K562 (cell line): ENCODE measurements around the gene KLK7. TPM values are rescaled to one million over a fixed set of nuclear protein-coding genes. Genes with fewer than 3 reads are reported as not detected.

ENCODE experiments used
- ATAC-seq: fragments of 200-7000 bp; cut with Tn5 transposase; 3 replicates; pipeline ENCODE4 v1.9.1; 2020; ENCODE audit warnings: moderate library complexity
- BruUV-seq: library from RNA; stranded (reverse); fragments of 400-500 nt; replicated peaks from 2 replicates; lab custom pipeline; 2021; lab: Mats Ljungman, UMichigan
- CTCF ChIA-PET: fragments of 300-600 bp; formaldehyde crosslinking; extraction: SDS; loops from one replicate; lab custom pipeline; 2021; ENCODE audit warnings: low intra/inter-chr PET ratio; lab: Yijun Ruan, JAX
- POLR2A ChIA-PET: fragments of 300-600, 350-650 bp; sonication (Branson Sonifier 250); formaldehyde crosslinking; extraction: SDS; loops from one replicate; lab custom pipeline; 2021; ENCODE audit warnings: antibody characterized with exemption, inconsistent platforms; lab: Yijun Ruan, JAX
- DNase-seq, 4 experiments: peaks; one replicate each; pipeline versions ENCODE4 v3.0.0 to v3.0.0-alpha.2; 2011 to 2018; ENCODE audit warnings: low spot score in 3 of 4, mixed read lengths in 3 of 4; ENCODE audit errors: extremely low read depth in 1 of 4
- FAIRE-seq: peaks from 2 replicates; lab custom pipeline; 2011; peaks lifted over from hg19 to GRCh38; lab: Jason Lieb, UNC
- H2AFZ ChIP-seq: 2 replicates; pipeline ENCODE4 v1.6.0; 2011; ENCODE audit warnings: low read depth, low read length, control low read depth, inconsistent platforms
- H3K27ac ChIP-seq: fragments of 200-600 bp; 3 replicates; pipeline ENCODE4 v1.8.0; 2011; ENCODE audit warnings: low read depth, mild to moderate bottlenecking, control low read depth, inconsistent platforms, low read length, moderate library complexity, mixed read lengths; ENCODE audit errors: extremely low read depth
- H3K27me3 ChIP-seq, 2 experiments: fragments of 300-600 bp in 1 of 2; 2 replicates in 1 of 2; 3 replicates in 1 of 2; pipeline versions ENCODE4 v1.6.0 to v1.8.0; 2011; ENCODE audit warnings: inconsistent platforms in 2 of 2, low read length in 2 of 2, mild to moderate bottlenecking in 1 of 2, mixed read lengths in 1 of 2, moderate library complexity in 1 of 2; ENCODE audit not compliant: control insufficient read depth in 2 of 2, insufficient read depth in 2 of 2
- H3K36me3 ChIP-seq: fragments of 300-600 bp; 3 replicates; pipeline ENCODE4 v1.8.0; 2011; ENCODE audit warnings: mild to moderate bottlenecking, low read length, inconsistent platforms; ENCODE audit not compliant: control insufficient read depth, insufficient read depth
- H3K4me1 ChIP-seq, 2 experiments: fragments of 200-600 bp in 1 of 2; replicated peaks in 1 of 2; 2 replicates in 1 of 2; 3 replicates in 1 of 2; pipeline versions ENCODE4 v1.5.1 to v1.8.0; 2011; ENCODE audit warnings: inconsistent platforms in 2 of 2, low read length in 2 of 2, mild to moderate bottlenecking in 1 of 2, mixed read lengths in 1 of 2, moderate library complexity in 1 of 2; ENCODE audit not compliant: control insufficient read depth in 2 of 2, insufficient read depth in 2 of 2
- H3K4me2 ChIP-seq: 2 replicates; pipeline ENCODE4 v1.6.1; 2011; ENCODE audit warnings: low read length, control low read depth, inconsistent platforms, mixed read lengths; ENCODE audit not compliant: insufficient read depth
- H3K4me3 ChIP-seq: fragments of 200-600 bp; sonication (generic), shearing (Covaris generic); 2 replicates; pipeline ENCODE4 v1.5.1; 2016; ENCODE audit warnings: control low read depth, inconsistent platforms
- H3K79me2 ChIP-seq: fragments of 200-600 bp; 3 replicates; pipeline ENCODE4 v1.8.0; 2011; ENCODE audit warnings: low read length, inconsistent platforms; ENCODE audit not compliant: control insufficient read depth, insufficient read depth
- H3K9ac ChIP-seq, 2 experiments: 2 replicates each; pipeline versions ENCODE4 v1.6.0 to v1.6.1; 2011; ENCODE audit warnings: low read depth in 2 of 2, low read length in 2 of 2, control low read depth in 1 of 2, inconsistent platforms in 1 of 2, mild to moderate bottlenecking in 1 of 2, mixed read lengths in 1 of 2; ENCODE audit not compliant: insufficient read depth in 1 of 2
- H3K9me1 ChIP-seq: one replicate; pipeline ENCODE4 v1.6.0; 2011; ENCODE audit warnings: inconsistent platforms, mild to moderate bottlenecking, low read length, moderate library complexity; ENCODE audit not compliant: control insufficient read depth, insufficient read depth
- H3K9me3 ChIP-seq: replicated peaks from 2 replicates; pipeline ENCODE4 v1.5.1; 2011; ENCODE audit warnings: low read depth, low read length, inconsistent platforms; ENCODE audit not compliant: control insufficient read depth, insufficient read depth
- H4K20me1 ChIP-seq: replicated peaks from 2 replicates; pipeline ENCODE4 v1.6.1; 2011; ENCODE audit warnings: low read length, inconsistent platforms, mixed read lengths; ENCODE audit not compliant: control insufficient read depth, insufficient read depth
- KDM4B ChIP-seq, 2 experiments: fragments of 450-650 bp in 1 of 2; sonication (generic) in 1 of 2; IDR thresholded peaks; 2 replicates each; pipeline ENCODE4 v1.6.1; 2016 to 2017; ENCODE audit warnings: borderline replicate concordance in 2 of 2, antibody characterized with exemption in 1 of 2, low read depth in 1 of 2, mild to moderate bottlenecking in 1 of 2
- LCOR ChIP-seq: sonication (generic); formaldehyde crosslinking; IDR thresholded peaks from 2 replicates; pipeline ENCODE4 v1.8.0; 2022; ENCODE audit warnings: mild to moderate bottlenecking, missing genetic modification reagents
- MITF ChIP-seq: IDR thresholded peaks from 2 replicates; pipeline ENCODE4 v1.6.1; 2014; ENCODE audit warnings: antibody characterized with exemption
- POLR3G ChIP-seq: IDR thresholded peaks from 2 replicates; pipeline ENCODE4 v1.6.1; 2011; ENCODE audit not compliant: insufficient read length, insufficient replicate concordance; ENCODE audit errors: extremely low read depth
- RFX5 ChIP-seq: IDR thresholded peaks from 2 replicates; pipeline ENCODE4 v1.6.1; 2011; ENCODE audit warnings: low read depth, mild to moderate bottlenecking, improper control_type of control experiment, low read length
- SAFB ChIP-seq: fragments of 200-400 bp; formaldehyde crosslinking; IDR thresholded peaks from 2 replicates; pipeline ENCODE4 v1.6.1; 2017; ENCODE audit warnings: low read depth, low read length, borderline replicate concordance
- SREBF1 ChIP-seq: fragments of 150-350 bp; IDR thresholded peaks from 2 replicates; pipeline ENCODE4 v1.6.1; 2014; ENCODE audit warnings: antibody characterized with exemption, low read depth, low read length, borderline replicate concordance
- TOE1 ChIP-seq, 2 experiments: fragments of 450-650 bp in 1 of 2; sonication (generic) in 1 of 2; formaldehyde crosslinking in 1 of 2; IDR thresholded peaks; 2 replicates each; pipeline versions ENCODE4 v1.7.1 to v1.8.0; 2016 to 2022; ENCODE audit warnings: borderline replicate concordance in 2 of 2, mild to moderate bottlenecking in 2 of 2, antibody characterized with exemption in 1 of 2, inconsistent platforms in 1 of 2, low read depth in 1 of 2, missing genetic modification reagents in 1 of 2, moderate library complexity in 1 of 2
- ZKSCAN8 ChIP-seq: fragments of 200-800 bp; sonication (Bioruptor generic); IDR thresholded peaks from 2 replicates; pipeline ENCODE4 v1.6.1; 2016; ENCODE audit warnings: missing genetic modification characterization, missing compliant biosample characterization
- ZNF561 ChIP-seq: fragments of 450-650 bp; formaldehyde crosslinking; conservative IDR thresholded peaks from 2 replicates; pipeline ENCODE4 v1.4.0; 2020; ENCODE audit warnings: mild to moderate bottlenecking, moderate library complexity
- ZNF764 ChIP-seq: fragments of 250-450 bp; sonication (Bioruptor Pico); IDR thresholded peaks from 2 replicates; pipeline ENCODE4 v1.4.0; 2020; ENCODE audit warnings: low read depth, mild to moderate bottlenecking, moderate library complexity
- ZSCAN29 ChIP-seq: fragments of 450-650 bp; IDR thresholded peaks from 2 replicates; pipeline ENCODE4 v1.6.1; 2017
- WGBS: fragments of 100-300 bp; shearing (Covaris generic); methylation state at CpG from one replicate; pipeline ENCODE4 v1.1.6; 2016; ENCODE audit warnings: low coverage, mixed read lengths; ENCODE audit not compliant: insufficient coverage; ENCODE audit errors: missing lambda C conversion rate; 5-methylcytosine and 5-hydroxymethylcytosine counted together
- in situ Hi-C: fragments of 300-500 bp; cut with MboI; formaldehyde crosslinking; loops from 4 replicates; pipeline ENCODE4 v1.15.0; 2018; ENCODE audit warnings: inconsistent platforms, mixed read lengths
- intact Hi-C: fragments of 100-400 bp; cut with micrococcal nuclease; formaldehyde crosslinking; loops from 2 replicates; pipeline ENCODE4 v1.14.2; 2022
- polyA plus RNA-seq, 8 experiments: library from polyadenylated mRNA; depleted of rRNA in 4 of 8; stranded (reverse) in 5 of 8; unstranded in 3 of 8; fragments of >200 nt; fragmentation: Nextera tagmentation in 2 of 8; fragmentation: Illumina TruSeq in 1 of 8; extraction: Ambion mirVana in 2 of 8; extraction: Trizol in 1 of 8; gene quantifications; 2 replicates each; pipeline versions ENCODE4 v1.2.1 to v1.2.3, GENCODE V29; 2011 to 2014; ENCODE audit warnings: inconsistent platforms in 1 of 8, missing spikeins in 1 of 8
- total RNA-seq, 7 experiments: library from RNA; depleted of rRNA in 6 of 7; stranded (reverse); fragments of >200 nt in 6 of 7; fragmentation: Illumina TruSeq in 2 of 7; extraction: Trizol in 2 of 7; gene quantifications; 2 replicates each; pipeline versions ENCODE4 v1.2.1 to v1.2.3, GENCODE V29; 2011 to 2021; ENCODE audit warnings: low replicate concordance in 1 of 7
- TF ChIP-seq, protein P1 (sequence below): fragments of 250-450 bp; sonication (Bioruptor Pico); IDR thresholded peaks from 2 replicates; pipeline ENCODE4 v1.5.0; 2021; ENCODE audit warnings: mild to moderate bottlenecking, moderate library complexity
- TF ChIP-seq, protein P2 (sequence below): fragments of 250-450 bp; sonication (Bioruptor Pico); IDR thresholded peaks from 2 replicates; pipeline ENCODE4 v1.5.0; 2021
- TF ChIP-seq, protein P3 (sequence below), 2 experiments: fragments of 450-650 bp; IDR thresholded peaks; 2 replicates each; pipeline ENCODE4 v1.6.1; 2016

Gene KLK7
- total and polyA plus RNA-seq, 9 of the 15 experiments (the other 6 are each of a cell fraction or from before 2014, with no cell fraction given): 0.03 TPM; not detected in 8

GRCh38 chr19:50982186-50982585, 1.5 kb downstream of the KLK7 start:
- H3K79me2 ChIP-seq: no peaks in the 10 kb centered on the region
- DNase-seq (no peak), ATAC-seq (no peak), FAIRE-seq (no peak)
- WGBS: 0% methylated on average over 3 of the region's 4 CpGs
- in situ Hi-C loops (no loop called here), intact Hi-C loops (no loop called here)
- ChIA-PET POLR2A (interaction anchor here (0.6 kb wide), 1 partner anchor 131 kb away, joined by 3 read pairs; no protein-coding TSS in a partner anchor), CTCF (no interaction called here)
- no peaks in the 10 kb centered on the region for H3K9me1 ChIP-seq
- no peaks in the 10 kb centered on the region for H4K20me1 ChIP-seq
- H3K4me1 ChIP-seq: peaks cover 0 to 3% of the 10 kb centered on the region in 2 experiments; a peak in 1 of 5 replicates
- no peak overlapping the region for H3K4me3 ChIP-seq
- H3K4me2 ChIP-seq: no peak overlapping the region
- peaks cover 8 to 34% of the 10 kb centered on the region in 2 experiments; a peak in 3 of 5 replicates for H3K27me3 ChIP-seq
- H3K9me3 ChIP-seq: no peaks in the 10 kb centered on the region
- H3K36me3 ChIP-seq: no peaks in the 10 kb centered on the region
- no peak overlapping the region for H3K9ac ChIP-seq
- no TSS peak for BruUV-seq
- H2AFZ ChIP-seq: no peak overlapping the region
- H3K27ac ChIP-seq: no peak overlapping the region
- no peak for TF ChIP-seq RFX5
- TF ChIP-seq SAFB: no peak
- no peak for TF ChIP-seq LCOR
- TF ChIP-seq ZSCAN29: no peak
- no peak for TF ChIP-seq TOE1 (IDR thresholded peaks at IDR 0.05; ENCODE audit: borderline replicate concordance)
- no peak for TF ChIP-seq TOE1 (CRISPR knock-in tag; IDR thresholded peaks at IDR 0.05; ENCODE audit: borderline replicate concordance, low read depth)
- no peak for TF ChIP-seq POLR3G
- TF ChIP-seq, protein P1, sequence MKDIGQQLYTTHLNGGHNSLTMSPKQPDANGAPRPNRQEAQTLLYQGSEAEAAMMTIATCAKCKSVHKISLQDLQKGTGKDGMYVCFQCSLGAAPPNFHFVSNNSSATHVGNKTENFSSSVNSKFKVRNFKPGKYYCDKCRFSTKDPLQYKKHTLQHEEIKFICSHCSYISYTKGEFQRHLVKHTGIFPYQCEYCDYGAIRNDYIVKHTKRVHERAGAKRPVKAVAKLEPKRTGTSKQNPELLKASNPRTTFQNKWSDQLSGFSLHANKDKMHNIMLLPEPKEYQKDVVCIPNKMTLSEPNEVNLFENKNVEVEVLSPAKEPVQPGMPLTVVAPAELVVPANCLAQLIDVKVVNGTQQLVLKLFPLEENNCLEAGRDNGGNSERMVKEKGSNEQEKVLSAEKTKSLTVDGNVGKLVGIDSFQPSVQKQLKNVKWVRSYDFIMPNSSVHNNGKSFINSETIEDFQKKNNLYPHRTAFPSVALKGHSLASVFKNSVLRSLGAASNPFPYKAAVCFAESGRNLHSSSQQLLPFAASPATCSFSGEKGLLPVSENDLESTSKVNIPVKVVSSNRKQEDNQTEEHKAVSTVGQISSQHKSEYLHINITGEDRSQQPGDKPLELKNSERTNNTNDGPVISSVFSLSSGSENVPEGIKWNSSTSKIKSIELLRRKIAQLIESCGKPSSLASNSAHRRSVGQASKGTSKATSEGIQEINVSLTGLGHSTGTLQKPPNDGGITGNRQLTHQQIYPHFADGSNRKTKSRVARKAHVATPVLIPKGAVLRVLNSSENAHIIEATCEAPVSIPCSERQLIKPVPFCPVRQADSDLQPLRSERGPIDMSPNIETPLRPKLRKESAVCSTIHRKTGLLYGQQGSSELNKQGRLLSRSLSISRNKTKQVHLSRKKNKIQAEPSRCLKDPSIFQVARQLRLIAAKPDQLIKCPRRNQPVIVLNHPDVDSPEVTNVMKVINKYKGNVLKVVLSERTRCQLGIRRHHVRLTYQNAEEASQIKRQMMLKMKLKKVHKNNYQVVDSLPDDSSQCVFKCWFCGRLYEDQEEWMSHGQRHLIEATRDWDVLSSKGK (CRISPR knock-in tag): no peak
- TF ChIP-seq, protein P2, sequence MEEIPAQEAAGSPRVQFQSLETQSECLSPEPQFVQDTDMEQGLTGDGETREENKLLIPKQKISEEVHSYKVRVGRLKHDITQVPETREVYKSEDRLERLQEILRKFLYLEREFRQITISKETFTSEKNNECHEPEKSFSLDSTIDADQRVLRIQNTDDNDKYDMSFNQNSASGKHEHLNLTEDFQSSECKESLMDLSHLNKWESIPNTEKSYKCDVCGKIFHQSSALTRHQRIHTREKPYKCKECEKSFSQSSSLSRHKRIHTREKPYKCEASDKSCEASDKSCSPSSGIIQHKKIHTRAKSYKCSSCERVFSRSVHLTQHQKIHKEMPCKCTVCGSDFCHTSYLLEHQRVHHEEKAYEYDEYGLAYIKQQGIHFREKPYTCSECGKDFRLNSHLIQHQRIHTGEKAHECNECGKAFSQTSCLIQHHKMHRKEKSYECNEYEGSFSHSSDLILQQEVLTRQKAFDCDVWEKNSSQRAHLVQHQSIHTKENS (CRISPR knock-in tag): no peak
- TF ChIP-seq KDM4B (IDR thresholded peaks at IDR 0.05; ENCODE audit: borderline replicate concordance in 2 of 2, low read depth in 1 of 2): no peak
- TF ChIP-seq, protein P3, sequence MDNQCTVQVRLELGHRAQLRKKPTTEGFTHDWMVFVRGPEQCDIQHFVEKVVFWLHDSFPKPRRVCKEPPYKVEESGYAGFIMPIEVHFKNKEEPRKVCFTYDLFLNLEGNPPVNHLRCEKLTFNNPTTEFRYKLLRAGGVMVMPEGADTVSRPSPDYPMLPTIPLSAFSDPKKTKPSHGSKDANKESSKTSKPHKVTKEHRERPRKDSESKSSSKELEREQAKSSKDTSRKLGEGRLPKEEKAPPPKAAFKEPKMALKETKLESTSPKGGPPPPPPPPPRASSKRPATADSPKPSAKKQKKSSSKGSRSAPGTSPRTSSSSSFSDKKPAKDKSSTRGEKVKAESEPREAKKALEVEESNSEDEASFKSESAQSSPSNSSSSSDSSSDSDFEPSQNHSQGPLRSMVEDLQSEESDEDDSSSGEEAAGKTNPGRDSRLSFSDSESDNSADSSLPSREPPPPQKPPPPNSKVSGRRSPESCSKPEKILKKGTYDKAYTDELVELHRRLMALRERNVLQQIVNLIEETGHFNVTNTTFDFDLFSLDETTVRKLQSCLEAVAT (IDR thresholded peaks at IDR 0.05): no peak
- no peak for TF ChIP-seq ZKSCAN8 (CRISPR knock-in tag)
- no peak for TF ChIP-seq ZNF561
- no peak for TF ChIP-seq ZNF764
- no peak for TF ChIP-seq MITF
- no peak for TF ChIP-seq SREBF1
